Loucy (cell line): Measurements from ENCODE around the gene CARD9.

Experiments used
- H2AFZ ChIP-seq: fragments of 200-600 bp; sonication (generic); 2 replicates; pipeline ENCODE4 v1.6.0; 2016; ENCODE audit warnings: antibody characterized with exemption, mild to moderate bottlenecking, low read length, moderate library complexity
- H3F3A ChIP-seq: fragments of 200-600 bp; 2 replicates; pipeline ENCODE4 v1.6.0; 2016; ENCODE audit warnings: antibody characterized with exemption, low read depth, mild to moderate bottlenecking
- H3K27me3 ChIP-seq: fragments of 200-600 bp; sonication (generic); 2 replicates; pipeline ENCODE4 v1.6.1; 2014; ENCODE audit warnings: low read length, mild to moderate bottlenecking; ENCODE audit not compliant: insufficient read depth, poor library complexity, severe bottlenecking
- H3K36me3 ChIP-seq: fragments of 200-600 bp; sonication (generic); 2 replicates; pipeline ENCODE4 v1.6.1; 2016; ENCODE audit warnings: low read length; ENCODE audit not compliant: insufficient read depth
- H3K4me1 ChIP-seq: fragments of 200-600 bp; sonication (generic); 2 replicates; pipeline ENCODE4 v1.5.1; 2014; ENCODE audit warnings: low read length, mild to moderate bottlenecking; ENCODE audit not compliant: insufficient read depth, poor library complexity, severe bottlenecking
- H3K4me2 ChIP-seq: fragments of 200-600 bp; sonication (generic); 2 replicates; pipeline ENCODE4 v1.6.0; 2014; ENCODE audit warnings: antibody characterized with exemption, low read length, low read depth, mild to moderate bottlenecking; ENCODE audit not compliant: poor library complexity, severe bottlenecking
- H3K4me3 ChIP-seq: fragments of 200-600 bp; sonication (generic); 2 replicates; pipeline ENCODE4 v1.5.1; 2014; ENCODE audit warnings: low read length, mild to moderate bottlenecking, mixed read lengths; ENCODE audit not compliant: poor library complexity, severe bottlenecking
- H3K79me2 ChIP-seq: fragments of 200-600 bp; sonication (generic); 2 replicates; pipeline ENCODE4 v1.6.1; 2014; ENCODE audit warnings: low read length; ENCODE audit not compliant: insufficient read depth
- H3K9ac ChIP-seq: fragments of 200-600 bp; sonication (generic); 2 replicates; pipeline ENCODE4 v1.6.0; 2014; ENCODE audit warnings: mild to moderate bottlenecking, low read depth, low read length, moderate library complexity; ENCODE audit not compliant: poor library complexity, severe bottlenecking
- H3K9me2 ChIP-seq: fragments of 200-600 bp; sonication (generic); replicated peaks from 2 replicates; pipeline ENCODE4 v1.6.1; 2016; ENCODE audit warnings: low read depth, low read length, mixed read lengths
- H3K9me3 ChIP-seq: fragments of 200-600 bp; sonication (generic); 2 replicates; pipeline ENCODE4 v1.6.1; 2014; ENCODE audit warnings: mild to moderate bottlenecking, antibody characterized with exemption, low read length, low read depth; ENCODE audit not compliant: insufficient read depth
- H4K20me1 ChIP-seq: fragments of 200-600 bp; sonication (generic); 2 replicates; pipeline ENCODE4 v1.6.0; 2014; ENCODE audit warnings: antibody characterized with exemption, low read length, mild to moderate bottlenecking; ENCODE audit not compliant: insufficient read depth, poor library complexity, severe bottlenecking
- EZH2phosphoT487 ChIP-seq: fragments of 200-600 bp; IDR thresholded peaks from 2 replicates; pipeline ENCODE4 v1.6.1; 2018; ENCODE audit warnings: antibody characterized with exemption, mild to moderate bottlenecking, moderate library complexity, borderline replicate concordance
- TF ChIP-seq, protein P1 (sequence below): fragments of 200-600 bp; sonication (generic); conservative IDR thresholded peaks from 2 replicates; pipeline ENCODE4 v1.5.1; 2014; ENCODE audit warnings: mild to moderate bottlenecking, antibody characterized with exemption, low read length

Gene CARD9

DNA sequence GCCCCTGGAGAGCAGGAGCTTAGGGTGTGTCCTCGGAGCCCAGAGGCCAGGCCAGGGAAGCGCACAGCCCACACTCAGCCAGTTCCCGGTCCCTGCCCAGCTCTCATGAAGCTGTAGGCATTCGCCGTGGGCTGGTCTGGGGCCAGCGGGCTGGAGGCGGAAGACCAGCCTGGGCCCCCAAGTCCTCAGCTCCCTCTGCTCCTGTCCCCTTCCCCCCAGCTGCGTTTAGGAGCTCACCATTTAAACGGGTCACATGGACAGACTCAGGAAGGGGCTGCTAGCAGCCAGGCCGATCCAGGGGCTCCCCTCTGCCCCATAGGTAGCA is 27.4 kb downstream of the CARD9 start:
- Histone ChIP-seq H4K20me1 (no peaks in the 10 kb centered on the region), H3K4me3 (no peak overlapping the region), H3K4me2 (no peak overlapping the region), H3K9me2 (no peaks in the 10 kb centered on the region), H2AFZ (no peak overlapping the region), H3F3A (no peaks in the 10 kb centered on the region), H3K9me3 (no peaks in the 10 kb centered on the region), H3K27me3 (no peaks in the 10 kb centered on the region), H3K36me3 (no peaks in the 10 kb centered on the region), H3K79me2 (no peaks in the 10 kb centered on the region), H3K9ac (no peak overlapping the region), H3K4me1 (no peaks in the 10 kb centered on the region)
- no peak for TF ChIP-seq EZH2phosphoT487
- TF ChIP-seq, protein P1, sequence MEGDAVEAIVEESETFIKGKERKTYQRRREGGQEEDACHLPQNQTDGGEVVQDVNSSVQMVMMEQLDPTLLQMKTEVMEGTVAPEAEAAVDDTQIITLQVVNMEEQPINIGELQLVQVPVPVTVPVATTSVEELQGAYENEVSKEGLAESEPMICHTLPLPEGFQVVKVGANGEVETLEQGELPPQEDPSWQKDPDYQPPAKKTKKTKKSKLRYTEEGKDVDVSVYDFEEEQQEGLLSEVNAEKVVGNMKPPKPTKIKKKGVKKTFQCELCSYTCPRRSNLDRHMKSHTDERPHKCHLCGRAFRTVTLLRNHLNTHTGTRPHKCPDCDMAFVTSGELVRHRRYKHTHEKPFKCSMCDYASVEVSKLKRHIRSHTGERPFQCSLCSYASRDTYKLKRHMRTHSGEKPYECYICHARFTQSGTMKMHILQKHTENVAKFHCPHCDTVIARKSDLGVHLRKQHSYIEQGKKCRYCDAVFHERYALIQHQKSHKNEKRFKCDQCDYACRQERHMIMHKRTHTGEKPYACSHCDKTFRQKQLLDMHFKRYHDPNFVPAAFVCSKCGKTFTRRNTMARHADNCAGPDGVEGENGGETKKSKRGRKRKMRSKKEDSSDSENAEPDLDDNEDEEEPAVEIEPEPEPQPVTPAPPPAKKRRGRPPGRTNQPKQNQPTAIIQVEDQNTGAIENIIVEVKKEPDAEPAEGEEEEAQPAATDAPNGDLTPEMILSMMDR, result no peak

DNA sequence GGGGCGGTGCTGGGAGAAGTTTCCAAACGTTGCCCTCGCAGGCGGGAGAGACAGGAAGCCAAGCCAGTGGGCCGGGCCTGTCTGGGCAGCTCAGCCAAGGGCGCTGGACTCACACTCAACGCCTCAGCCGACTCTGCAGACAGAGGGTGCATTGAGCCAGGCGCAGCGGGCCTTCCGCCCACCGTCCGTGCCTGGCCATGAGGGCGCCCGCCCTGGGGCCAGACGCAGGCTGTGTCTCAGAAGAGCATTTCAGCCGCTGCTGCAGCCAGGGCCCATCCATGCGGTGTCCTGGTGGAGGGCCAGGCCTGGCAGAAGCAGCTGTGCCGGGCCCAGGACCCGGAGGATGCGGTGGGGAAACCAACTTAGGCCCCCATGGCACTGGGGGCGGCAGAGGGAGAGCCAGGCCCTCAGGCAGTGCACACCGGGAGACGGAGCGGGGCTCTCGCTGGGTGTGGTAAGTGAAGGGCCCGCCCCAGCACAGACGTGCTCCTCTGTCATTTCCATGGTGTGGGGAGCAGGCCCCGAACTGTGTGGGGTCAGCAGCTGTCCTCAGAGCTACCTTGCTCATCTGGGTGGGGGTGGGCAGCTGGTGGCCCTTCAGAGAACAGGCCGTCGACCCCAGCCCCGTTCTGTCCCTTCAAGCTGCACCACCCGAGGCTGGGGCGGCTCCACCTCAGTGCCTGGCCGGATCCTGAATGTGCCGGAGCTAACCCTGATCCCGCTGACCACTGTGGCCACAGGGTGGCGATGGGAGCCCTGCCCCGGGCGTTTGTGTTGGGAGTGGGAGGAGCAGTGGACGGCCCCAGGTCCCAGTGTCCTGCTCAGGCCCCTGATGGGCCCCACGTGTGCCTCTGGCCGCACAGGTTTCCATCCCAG is 27.9 kb downstream of the CARD9 start:
- H3F3A ChIP-seq, result no peaks in the 10 kb centered on the region
- no peak overlapping the region for H2AFZ ChIP-seq
- H3K4me1 ChIP-seq, result no peaks in the 10 kb centered on the region
- H3K9ac ChIP-seq, result no peak overlapping the region
- H3K4me3 ChIP-seq, result no peak overlapping the region
- no peak for TF ChIP-seq EZH2phosphoT487
- TF ChIP-seq, protein P1, result no peak
- no peaks in the 10 kb centered on the region for H4K20me1 ChIP-seq
- no peak overlapping the region for H3K4me2 ChIP-seq
- H3K36me3 ChIP-seq, result no peaks in the 10 kb centered on the region
- no peaks in the 10 kb centered on the region for H3K9me3 ChIP-seq
- H3K9me2 ChIP-seq, result no peaks in the 10 kb centered on the region
- no peaks in the 10 kb centered on the region for H3K27me3 ChIP-seq
- H3K79me2 ChIP-seq, result no peaks in the 10 kb centered on the region

DNA sequence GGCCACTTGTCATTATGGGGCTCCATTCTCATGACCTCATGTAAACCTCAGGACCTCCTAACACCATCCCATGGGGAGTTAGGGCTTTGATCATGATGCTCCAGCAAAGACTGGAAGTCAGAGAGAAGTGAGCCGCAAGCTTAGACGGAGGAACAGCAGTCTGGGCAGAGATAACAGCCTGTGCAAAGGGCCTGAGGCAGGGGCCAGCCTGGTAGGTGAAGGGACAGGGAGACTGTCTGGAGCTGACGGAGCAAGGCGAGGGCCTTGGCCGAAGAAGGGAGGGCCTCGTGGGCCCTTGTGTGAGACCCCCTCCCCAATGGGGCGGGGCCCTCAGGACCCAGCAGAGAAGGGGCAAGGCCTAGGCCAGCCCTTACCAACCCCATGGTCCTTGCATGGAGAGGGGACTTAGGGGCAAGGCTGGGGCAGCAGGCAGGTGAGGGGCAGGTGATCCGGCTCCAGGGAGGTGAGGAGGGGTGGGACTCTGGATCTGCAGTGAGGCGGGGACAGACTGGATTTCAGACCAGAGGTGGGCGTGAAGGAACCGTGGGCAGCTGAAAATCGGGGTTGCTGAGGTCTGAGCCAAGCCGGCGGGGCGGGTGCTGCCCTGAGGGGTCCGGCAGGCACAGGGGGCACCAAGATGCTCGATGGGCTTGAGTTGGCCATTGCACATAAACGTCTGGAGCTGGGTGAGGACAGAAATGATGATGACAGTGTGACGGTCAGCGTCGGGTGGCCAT is 28.8 kb downstream of the CARD9 start:
- H4K20me1 ChIP-seq, result no peaks in the 10 kb centered on the region
- no peaks in the 10 kb centered on the region for H3K27me3 ChIP-seq
- H3K9me2 ChIP-seq, result no peaks in the 10 kb centered on the region
- no peak overlapping the region for H2AFZ ChIP-seq
- no peaks in the 10 kb centered on the region for H3F3A ChIP-seq
- TF ChIP-seq, protein P1, result no peak
- TF ChIP-seq EZH2phosphoT487, result no peak
- no peaks in the 10 kb centered on the region for H3K9me3 ChIP-seq
- no peak overlapping the region for H3K9ac ChIP-seq
- no peak overlapping the region for H3K4me2 ChIP-seq
- no peak overlapping the region for H3K4me3 ChIP-seq
- H3K79me2 ChIP-seq, result no peaks in the 10 kb centered on the region
- H3K4me1 ChIP-seq, result no peaks in the 10 kb centered on the region
- H3K36me3 ChIP-seq, result no peaks in the 10 kb centered on the region
